Duodenal mucosa (tissue), 2 donors: ENCODE measurements around the gene NAV2.

Experiments
- H3K27ac ChIP-seq: one replicate; pipeline ENCODE4 v1.7.0; 2013; ENCODE audit warnings: low read depth, low read length
- H3K27me3 ChIP-seq, 2 donors: one replicate each; pipeline ENCODE4 v1.7.0; 2013; ENCODE audit warnings: low read length in 2 of 2, control low read depth in 1 of 2; ENCODE audit not compliant: insufficient read depth in 2 of 2, control insufficient read depth in 1 of 2
- H3K36me3 ChIP-seq, 2 donors: one replicate each; pipeline ENCODE4 v1.7.0; 2013; ENCODE audit warnings: low read length in 2 of 2, control low read depth in 1 of 2; ENCODE audit not compliant: insufficient read depth in 2 of 2, control insufficient read depth in 1 of 2
- H3K4me1 ChIP-seq, 2 donors: one replicate each; pipeline ENCODE4 v1.7.0; 2013; ENCODE audit warnings: low read length in 2 of 2, control low read depth in 1 of 2; ENCODE audit not compliant: insufficient read depth in 2 of 2, control insufficient read depth in 1 of 2
- H3K4me3 ChIP-seq, 2 donors: one replicate each; pipeline ENCODE4 v1.7.0; 2013; ENCODE audit warnings: low read length in 2 of 2, low read depth in 1 of 2
- H3K9ac ChIP-seq, 2 donors: one replicate each; pipeline ENCODE4 v1.7.0; 2013; ENCODE audit warnings: low read length in 2 of 2, low read depth in 1 of 2
- H3K9me3 ChIP-seq, 2 donors: one replicate each; pipeline ENCODE4 v1.7.0; 2013; ENCODE audit warnings: low read length in 2 of 2, control low read depth in 1 of 2; ENCODE audit not compliant: control insufficient read depth in 1 of 2

Gene NAV2

GRCh38 chr11:20015529-20016427 is 303.1 kb downstream of the NAV2 start:
- Histone ChIP-seq H3K36me3 (no peaks in the 10 kb centered on the region), H3K4me3 (no peak overlapping the region), H3K9ac (no peak overlapping the region), H3K27ac (no peak overlapping the region), H3K4me1 (peaks cover 16 to 19% of the 10 kb centered on the region in 2 donors), H3K9me3 (no peaks in the 10 kb centered on the region), H3K27me3 (no peaks in the 10 kb centered on the region)

GRCh38 chr11:20016526-20016925 is 303.9 kb downstream of the NAV2 start:
- Histone ChIP-seq H3K4me3 (no peak overlapping the region), H3K9ac (no peak overlapping the region), H3K9me3 (no peaks in the 10 kb centered on the region), H3K27ac (no peak overlapping the region), H3K27me3 (no peaks in the 10 kb centered on the region), H3K36me3 (no peaks in the 10 kb centered on the region), H3K4me1 (peaks cover 16 to 19% of the 10 kb centered on the region in 2 donors)

DNA sequence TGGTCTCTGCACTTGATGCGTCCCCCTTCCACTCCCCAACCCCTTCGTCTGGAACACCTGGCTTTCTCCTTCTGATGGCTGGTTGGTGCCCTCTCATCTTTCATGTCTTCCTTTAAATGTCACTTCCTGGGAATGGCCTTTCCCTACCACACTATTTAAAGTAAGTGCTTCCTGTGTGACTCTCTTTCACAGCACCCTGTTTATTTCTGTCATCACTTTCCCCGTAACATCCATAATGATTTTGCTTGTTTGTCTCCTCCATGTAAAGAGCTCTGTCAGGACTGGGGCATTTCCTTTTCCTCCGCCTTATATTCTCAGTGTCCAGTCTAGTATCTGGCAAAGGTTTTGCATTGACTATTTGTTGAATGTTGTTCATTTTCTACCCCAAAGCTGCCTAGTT is 304.7 kb downstream of the NAV2 start:
- Histone ChIP-seq H3K4me3 (no peak overlapping the region), H3K9ac (no peak overlapping the region), H3K4me1 (peaks cover 16 to 19% of the 10 kb centered on the region in 2 donors), H3K27me3 (no peaks in the 10 kb centered on the region), H3K27ac (no peak overlapping the region), H3K9me3 (no peaks in the 10 kb centered on the region), H3K36me3 (no peaks in the 10 kb centered on the region)

- Histone ChIP-seq H3K36me3 (no peaks in the 10 kb centered on the region), H3K9ac (no peak overlapping the region), H3K27me3 (no peaks in the 10 kb centered on the region), H3K9me3 (no peaks in the 10 kb centered on the region), H3K4me3 (no peak overlapping the region), H3K27ac (no peak overlapping the region), H3K4me1 (peaks cover 4 to 12% of the 10 kb centered on the region in 2 donors)
These were observed 307.6 kb downstream of the NAV2 start for GRCh38 chr11:20020198-20020597.

DNA sequence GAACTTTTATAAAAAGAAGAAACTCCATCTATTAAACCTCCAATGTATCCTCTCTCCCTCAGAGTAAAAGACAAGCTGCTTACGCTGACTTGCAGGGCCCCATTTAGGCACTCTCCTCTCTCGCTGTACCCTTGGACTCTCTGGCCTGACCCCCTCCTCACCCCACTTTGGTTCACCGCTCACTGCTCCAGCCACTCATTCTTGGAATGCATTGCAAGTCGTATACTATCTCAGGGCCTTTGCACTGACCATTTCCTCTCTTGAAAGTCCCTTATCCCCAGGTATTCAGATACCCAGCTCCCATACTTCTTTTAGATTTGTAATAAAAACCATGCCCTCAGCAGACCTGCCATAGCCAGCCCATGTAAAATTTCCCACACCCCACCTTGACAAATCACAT is 308.1 kb downstream of the NAV2 start:
- Histone ChIP-seq H3K4me3 (no peak overlapping the region), H3K9me3 (no peaks in the 10 kb centered on the region), H3K4me1 (peaks cover 4 to 12% of the 10 kb centered on the region in 2 donors), H3K9ac (no peak overlapping the region), H3K27me3 (no peaks in the 10 kb centered on the region), H3K27ac (no peak overlapping the region), H3K36me3 (no peaks in the 10 kb centered on the region)

DNA sequence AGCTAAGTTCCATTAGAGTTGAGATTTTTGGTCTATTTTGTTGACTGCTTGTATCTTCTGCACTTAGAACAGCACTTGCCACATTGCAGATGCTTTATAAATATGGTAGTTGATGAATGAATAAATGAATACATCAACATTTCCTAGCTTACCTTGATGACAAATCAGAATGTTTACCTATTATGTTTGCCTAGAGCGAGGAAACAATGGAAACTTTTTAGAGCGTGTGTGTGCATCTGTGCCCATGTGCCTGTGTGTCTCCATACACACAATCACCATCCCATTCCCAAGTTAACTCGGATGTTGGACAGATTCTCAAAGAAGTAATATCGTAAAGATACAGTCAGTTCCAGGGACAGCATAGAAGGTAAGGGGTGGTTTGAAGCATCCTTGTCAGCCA is 308.6 kb downstream of the NAV2 start:
- H3K4me3 ChIP-seq, result no peak overlapping the region
- no peaks in the 10 kb centered on the region for H3K36me3 ChIP-seq
- H3K9me3 ChIP-seq, result no peaks in the 10 kb centered on the region
- H3K9ac ChIP-seq, result no peak overlapping the region
- H3K4me1 ChIP-seq, result peaks cover 4 to 12% of the 10 kb centered on the region in 2 donors
- no peaks in the 10 kb centered on the region for H3K27me3 ChIP-seq
- H3K27ac ChIP-seq, result no peak overlapping the region

GRCh38 chr11:20021771-20022362 is 309.2 kb downstream of the NAV2 start:
- H3K9me3 ChIP-seq, result no peaks in the 10 kb centered on the region
- H3K9ac ChIP-seq, result no peak overlapping the region
- no peak overlapping the region for H3K27ac ChIP-seq
- H3K4me1 ChIP-seq, result peaks cover 4 to 14% of the 10 kb centered on the region in 2 donors
- no peaks in the 10 kb centered on the region for H3K27me3 ChIP-seq
- H3K4me3 ChIP-seq, result no peak overlapping the region
- H3K36me3 ChIP-seq, result no peaks in the 10 kb centered on the region

DNA sequence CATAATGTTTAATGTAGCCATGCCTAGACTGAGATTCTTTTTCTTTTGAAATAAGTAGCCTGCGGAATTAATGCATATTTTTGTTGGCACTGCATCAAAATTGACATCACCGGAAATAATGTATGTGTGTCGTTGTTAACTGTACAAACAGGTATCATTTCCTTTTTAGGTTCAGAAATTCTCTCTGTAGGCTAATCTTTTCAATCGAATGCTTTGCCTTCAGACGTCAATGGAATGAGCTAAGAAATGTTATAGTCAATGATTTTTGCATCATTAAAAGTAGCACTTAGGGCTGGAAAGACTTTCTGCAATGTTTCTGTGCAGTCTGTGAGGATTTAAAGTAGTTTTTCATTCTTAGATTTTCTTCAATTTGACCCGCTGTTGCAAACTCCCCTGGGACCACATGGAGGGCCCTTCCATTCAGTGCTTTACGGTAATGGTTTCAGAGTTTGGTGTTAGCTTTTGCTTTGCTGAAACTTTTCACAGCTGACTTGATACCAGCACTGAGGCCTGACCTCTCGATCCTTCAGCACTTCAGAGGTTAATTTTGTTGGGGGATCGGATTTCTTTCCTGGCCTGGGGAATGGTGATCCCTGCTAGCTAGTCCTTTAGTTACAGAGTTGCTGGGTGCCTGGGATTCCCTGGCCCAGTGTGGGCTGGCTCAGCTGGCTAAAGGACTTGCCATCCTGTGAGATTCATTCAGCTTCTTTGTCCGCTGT is 309.9 kb downstream of the NAV2 start:
- Histone ChIP-seq H3K9me3 (no peaks in the 10 kb centered on the region), H3K27ac (no peak overlapping the region), H3K4me1 (peaks cover 4 to 19% of the 10 kb centered on the region in 2 donors), H3K27me3 (no peaks in the 10 kb centered on the region), H3K9ac (no peak overlapping the region), H3K36me3 (no peaks in the 10 kb centered on the region), H3K4me3 (no peak overlapping the region)

DNA sequence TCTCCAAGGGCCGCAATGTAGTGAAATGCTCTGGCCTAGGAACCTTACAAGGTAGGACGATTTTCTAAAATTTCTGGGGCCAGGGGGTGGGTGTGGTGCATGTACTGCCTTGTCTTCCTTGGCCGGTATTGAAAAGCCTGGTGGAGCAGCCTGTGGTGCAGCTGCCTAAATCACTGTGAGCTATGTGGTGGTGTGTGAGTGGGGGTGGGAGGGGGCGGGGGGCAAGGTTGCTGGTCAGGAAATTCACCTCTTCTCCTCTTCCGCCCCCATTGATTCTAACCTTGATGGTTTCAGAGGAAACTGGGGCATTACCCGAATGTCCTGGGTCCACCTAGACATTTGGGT is 310.4 kb downstream of the NAV2 start:
- no peak overlapping the region for H3K4me3 ChIP-seq

More for the DNA sequence above, 310.4 kb downstream of the NAV2 start:
- peaks cover 4 to 19% of the 10 kb centered on the region in 2 donors for H3K4me1 ChIP-seq
- no peaks in the 10 kb centered on the region for H3K27me3 ChIP-seq
- no peaks in the 10 kb centered on the region for H3K9me3 ChIP-seq
- no peak overlapping the region for H3K27ac ChIP-seq
- H3K9ac ChIP-seq, result no peak overlapping the region
- H3K36me3 ChIP-seq, result no peaks in the 10 kb centered on the region
